SH-SY5Y (cell line): ENCODE measurements around the gene FGFRL1.

Source experiments
- GATA2 ChIP-seq: IDR thresholded peaks from 2 replicates; pipeline ENCODE4 v1.6.1; 2011; ENCODE audit warnings: mild to moderate bottlenecking, low read depth, low read length
- GATA3 ChIP-seq: IDR thresholded peaks from 2 replicates; pipeline ENCODE4 v1.6.1; 2011; ENCODE audit warnings: low read depth, mild to moderate bottlenecking, low read length, moderate library complexity

GRCh38 chr4:968221-968620, 43.2 kb upstream of the FGFRL1 start:
- TF ChIP-seq GATA3, result no peak
- no peak for TF ChIP-seq GATA2
